Measurements from ENCODE around the gene MYOCD.

GRCh38 chr17:12765548-12765947 is 99.9 kb downstream of the MYOCD start:
- TF ChIP-seq CTCF (IDR thresholded peaks at IDR 0.05; ENCODE audit: borderline replicate concordance, extremely low read depth, low read length, poor library complexity, severe bottlenecking) (no peak), EZH2 (IDR thresholded peaks at IDR 0.05; ENCODE audit: borderline replicate concordance, low read depth, low read length, severe bottlenecking) (no peak)
